Naive thymus-derived CD8-positive, alpha-beta T cell (primary cell): ENCODE data around the gene UBAP1L. TPM values are rescaled to one million over a fixed set of nuclear protein-coding genes. Genes with fewer than 3 reads are reported as not detected.
"Not testable (repeated sequence)": the region's sequence is repeated elsewhere in the genome, so short reads cannot be mapped to it uniquely, and the experiment has no call there.

Experiments used
- ATAC-seq, 2 donors: fragments of 150-1000 bp; cut with Tn5 transposase in 1 of 2; sonication (Bioruptor Pico), chemical (Tn5 transposase) in 1 of 2; 1 replicate in 1 of 2; 2 replicates in 1 of 2; pipeline ENCODE4 v1.10.0; 2021; ENCODE audit warnings: mild to moderate bottlenecking in 2 of 2, moderate library complexity in 2 of 2
- POLR2A ChIA-PET: fragments of 350-600 bp; sonication (Branson Sonifier 250); formaldehyde crosslinking; loops from one replicate; lab custom pipeline; 2021; ENCODE audit warnings: antibody characterized with exemption; lab: Charles Lee
- DNase-seq, 10 donors: peaks; one replicate each; pipeline versions ENCODE4 v3.0.0 to v3.0.0-alpha.2; 2020 to 2022
- H3K27ac Mint-ChIP-seq, 10 donors: one replicate each; pipeline ENCODE4 v1.8.0; 2020 to 2022; ENCODE audit warnings: mild to moderate bottlenecking in 10 of 10, mixed read lengths in 10 of 10, moderate library complexity in 4 of 10, inconsistent platforms in 1 of 10
- H3K27me3 Mint-ChIP-seq, 5 donors: one replicate each; pipeline ENCODE4 v1.8.0; 2021 to 2022; ENCODE audit warnings: mixed read lengths in 5 of 5
- H3K36me3 Mint-ChIP-seq, 3 donors: one replicate each; pipeline ENCODE4 v1.8.0; 2020 to 2022; ENCODE audit warnings: mixed read lengths in 3 of 3, mild to moderate bottlenecking in 2 of 3, inconsistent platforms in 1 of 3
- H3K4me1 Mint-ChIP-seq, 4 donors: one replicate each; pipeline ENCODE4 v1.8.0; 2021 to 2022; ENCODE audit warnings: mixed read lengths in 4 of 4
- H3K4me3 Mint-ChIP-seq, 10 donors: one replicate each; pipeline ENCODE4 v1.8.0; 2020 to 2022; ENCODE audit warnings: mild to moderate bottlenecking in 10 of 10, mixed read lengths in 10 of 10, moderate library complexity in 6 of 10, inconsistent platforms in 1 of 10
- H3K9me3 Mint-ChIP-seq, 9 donors: one replicate each; pipeline ENCODE4 v1.8.0; 2020 to 2022; ENCODE audit warnings: mixed read lengths in 9 of 9, mild to moderate bottlenecking in 3 of 9, inconsistent platforms in 1 of 9, moderate library complexity in 1 of 9
- polyA plus RNA-seq, 3 donors: library from polyadenylated mRNA; unstranded; fragments of 300-500 nt; fragmentation: Illumina TruSeq; gene quantifications; one replicate each; pipeline ENCODE4 v1.2.3, GENCODE V29; 2021
- total RNA-seq, 8 experiments: library from RNA in 2 of 8; stranded (reverse) in 2 of 8; gene quantifications; one replicate each; pipeline ENCODE4 v1.2.3 and lab custom pipeline; 2021 to 2026

Gene UBAP1L
- total and polyA plus RNA-seq, 5 experiments from 2014 or later, result 0.20 to 16.6 (median 14.2) TPM; not detected in 2

GRCh38 chr15:65044218-65044617 lies 70.8 kb downstream of the UBAP1L start:
- not testable (repeated sequence) for H3K27me3 Mint-ChIP-seq, H3K27ac Mint-ChIP-seq, H3K36me3 Mint-ChIP-seq, H3K9me3 Mint-ChIP-seq, ATAC-seq, DNase-seq, H3K4me1 Mint-ChIP-seq, H3K4me3 Mint-ChIP-seq
- POLR2A ChIA-PET, result interaction anchor here (0.6 kb wide), 1 partner anchor 1523 kb away, joined by 3 read pairs; no protein-coding TSS in a partner anchor

GRCh38 chr15:65042776-65043327 lies 72.1 kb downstream of the UBAP1L start:
- H3K9me3 Mint-ChIP-seq, result no peaks in the 10 kb centered on the region
- POLR2A ChIA-PET, result interaction anchor here (0.5 kb wide), 1 partner anchor 803 kb away, joined by 3 read pairs; no protein-coding TSS in a partner anchor

More at GRCh38 chr15:65042776-65043327, 72.1 kb downstream of the UBAP1L start:
- no peak for ATAC-seq
- no peak for DNase-seq
- H3K36me3 Mint-ChIP-seq, result no peaks in the 10 kb centered on the region
- H3K27ac Mint-ChIP-seq, result no peak overlapping the region
- peaks cover 0 to 8% (median 5%) of the 10 kb centered on the region in 5 donors for H3K27me3 Mint-ChIP-seq
- no peak overlapping the region for H3K4me3 Mint-ChIP-seq
- no peaks in the 10 kb centered on the region for H3K4me1 Mint-ChIP-seq

Other genes with a start within 250 kb of the UBAP1L start
- gene ANKDD1A, start 203.3 kb downstream of the UBAP1L start, total RNA-seq, result 1 to 10 TPM; 5.4 to 6.0 TPM
- 1 to 10 TPM in 2 of 3 donors, under 1 TPM in 1; 0.06 to 2.2 (median 1.3) TPM for gene ANKDD1A, start 203.3 kb downstream of the UBAP1L start, polyA plus RNA-seq
- 10 to 100 TPM; 55.2 to 58.2 TPM for gene SPG21, start 125.3 kb downstream of the UBAP1L start, total RNA-seq
- gene SPG21, start 125.3 kb downstream of the UBAP1L start, polyA plus RNA-seq, result 100 to 1,000 TPM; 117 to 129 (median 124) TPM
- gene MTFMT, start 85.6 kb downstream of the UBAP1L start, total RNA-seq, result 10 to 100 TPM; 19.4 to 21.2 TPM
- gene MTFMT, start 85.6 kb downstream of the UBAP1L start, polyA plus RNA-seq, result 10 to 100 TPM; 19.6 to 30.2 (median 23.0) TPM
- not detected for gene SLC51B, start 69.8 kb downstream of the UBAP1L start, total RNA-seq
- gene SLC51B, start 69.8 kb downstream of the UBAP1L start, polyA plus RNA-seq, result not detected
- not detected for gene RASL12, start 47.2 kb downstream of the UBAP1L start, total RNA-seq
- not detected for gene RASL12, start 47.2 kb downstream of the UBAP1L start, polyA plus RNA-seq
- gene KBTBD13, start 38.5 kb downstream of the UBAP1L start, total RNA-seq, result not detected
- gene KBTBD13, start 38.5 kb downstream of the UBAP1L start, polyA plus RNA-seq, result not detected
- gene PDCD7, start 18.6 kb upstream of the UBAP1L start, total RNA-seq, result 10 to 100 TPM; 37.0 to 44.1 TPM
- 10 to 100 TPM; 13.1 to 19.4 (median 15.8) TPM for gene PDCD7, start 18.6 kb upstream of the UBAP1L start, polyA plus RNA-seq
- 10 to 100 TPM; 59.6 to 60.2 TPM for gene CLPX, start 70.1 kb upstream of the UBAP1L start, total RNA-seq
- 10 to 100 TPM; 30.0 to 33.8 (median 31.3) TPM for gene CLPX, start 70.1 kb upstream of the UBAP1L start, polyA plus RNA-seq
- under 1 TPM; 0.44 TPM for gene CILP, start 96.3 kb upstream of the UBAP1L start, total RNA-seq
- gene CILP, start 96.3 kb upstream of the UBAP1L start, polyA plus RNA-seq, result under 1 TPM in 1 of 3 donors, not detected in 2; 0.10 TPM
- 10 to 100 TPM; 22.9 to 23.7 TPM for gene PARP16, start 171.7 kb upstream of the UBAP1L start, total RNA-seq
- gene PARP16, start 171.7 kb upstream of the UBAP1L start, polyA plus RNA-seq, result 10 to 100 TPM; 27.6 to 39.3 (median 30.0) TPM
- not detected for gene RNU5A-1, start 180.9 kb upstream of the UBAP1L start, total RNA-seq
- gene RNU5A-1, start 180.9 kb upstream of the UBAP1L start, polyA plus RNA-seq, result not detected
- 10 to 100 TPM; 20.8 to 33.0 TPM for gene RNU5B-1, start 189.5 kb upstream of the UBAP1L start, total RNA-seq
- gene RNU5B-1, start 189.5 kb upstream of the UBAP1L start, polyA plus RNA-seq, result not detected